GM18858 (cell line): ENCODE measurements around the gene CERS2.
A peak's percentile ranks its signal among the peaks of the same experiment; 100 is the strongest.
"Not testable (repeated sequence)": the region's sequence is repeated elsewhere in the genome, so short reads cannot be mapped to it uniquely, and the experiment has no call there.

Experiments
- ATAC-seq: cut with Tn5 transposase; IDR thresholded peaks from one replicate; pipeline ENCODE4 v1.9.1; 2021; ENCODE audit not compliant: unreplicated experiment

The CERS2 gene

DNA sequence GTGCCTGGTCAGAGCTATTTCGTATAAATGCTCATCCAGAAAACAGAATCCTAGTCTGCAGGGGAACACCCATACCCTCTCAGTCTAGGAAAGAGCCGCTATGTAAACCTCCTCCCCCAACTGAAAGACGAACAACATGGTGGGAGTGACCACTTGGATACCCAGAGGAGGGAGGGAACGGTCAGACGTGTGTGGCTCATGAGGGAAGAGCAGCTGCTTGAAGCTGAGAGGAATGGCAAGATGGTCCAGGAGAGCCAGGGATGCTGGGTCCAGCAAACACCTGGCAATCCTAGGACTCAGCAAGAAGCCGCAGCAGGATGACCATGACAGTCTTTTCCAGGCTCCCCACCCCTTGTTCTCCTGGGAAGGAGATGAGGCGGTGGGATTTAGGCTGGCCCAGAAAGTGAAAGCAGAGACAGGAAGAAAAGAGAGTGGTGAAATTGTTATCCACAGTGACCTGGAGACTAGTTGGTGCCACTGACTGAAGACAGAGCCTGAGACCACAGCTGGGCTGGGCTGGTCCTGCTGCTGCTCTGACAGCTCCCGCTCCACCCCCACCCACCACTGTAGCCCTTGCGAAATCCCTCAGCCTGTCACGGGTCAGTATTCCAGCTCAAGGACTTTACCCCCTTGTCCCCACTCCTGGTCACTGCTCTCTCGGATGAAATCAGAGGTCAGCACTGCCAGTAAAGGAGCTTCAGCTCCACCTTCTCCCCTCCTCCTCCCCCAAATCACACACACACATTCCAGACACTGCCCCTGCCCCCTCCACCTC lies 3.6 kb downstream of the CERS2 start:
- ATAC-seq: no peak

DNA sequence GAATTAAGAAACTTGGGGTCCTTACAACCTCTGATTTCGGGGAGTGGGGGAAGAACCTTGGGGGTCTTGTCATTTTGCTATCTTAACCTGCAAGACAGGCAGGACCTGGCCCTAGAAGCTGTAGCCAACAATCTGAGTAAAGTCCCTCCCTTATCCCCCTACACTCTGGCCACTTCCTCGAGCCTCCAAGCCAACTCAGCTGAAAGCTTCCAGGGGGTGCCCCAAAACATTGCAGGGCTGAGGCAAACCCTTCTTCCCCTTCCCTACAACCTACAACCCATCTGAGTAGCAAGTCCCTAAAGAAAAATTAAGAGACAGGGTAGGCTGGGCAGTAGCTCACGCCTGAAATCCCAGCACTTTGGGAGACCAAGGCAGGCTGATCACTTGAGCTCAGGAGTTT lies 5.0 kb downstream of the CERS2 start:
- ATAC-seq: no peak

DNA sequence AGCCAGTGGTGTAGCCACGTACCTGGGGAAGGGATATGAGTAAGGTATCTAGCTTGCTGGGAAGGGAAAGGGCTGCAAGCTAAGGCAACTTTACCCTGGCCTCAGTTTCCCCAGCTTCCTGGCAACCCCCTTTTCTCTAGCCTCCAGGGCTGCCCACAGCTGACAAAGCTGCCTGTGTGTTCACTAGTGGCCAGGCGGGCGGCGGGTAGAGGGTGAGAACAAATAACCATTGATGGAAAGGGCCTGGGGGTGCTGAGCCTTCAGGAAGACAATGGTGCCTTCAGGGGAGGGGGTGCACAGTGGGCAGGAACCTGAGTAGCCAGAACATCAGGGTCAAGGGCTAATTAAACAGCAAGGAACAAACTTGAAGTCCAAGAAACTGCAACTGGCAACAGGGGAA lies 6.1 kb downstream of the CERS2 start:
- no peak for ATAC-seq

DNA sequence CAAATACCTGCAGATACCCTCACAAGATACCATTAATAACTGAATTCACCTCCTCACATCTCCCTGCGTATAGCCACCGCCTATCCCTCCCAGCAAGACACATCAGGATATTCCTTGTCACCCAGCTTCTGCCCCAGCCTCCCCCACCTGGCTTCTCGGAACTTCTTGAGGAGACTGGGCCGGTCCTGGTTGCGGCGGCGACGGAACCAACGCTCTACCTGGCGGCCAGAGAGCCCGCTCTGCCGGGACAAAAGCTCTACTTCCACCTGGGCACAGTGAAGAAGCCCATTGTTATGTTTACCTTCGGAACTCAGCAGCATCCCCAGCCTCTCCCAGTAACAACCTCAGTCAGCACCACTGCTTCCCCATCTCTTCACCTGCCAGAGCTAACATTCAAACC lies 6.7 kb downstream of the CERS2 start:
- ATAC-seq: no peak

DNA sequence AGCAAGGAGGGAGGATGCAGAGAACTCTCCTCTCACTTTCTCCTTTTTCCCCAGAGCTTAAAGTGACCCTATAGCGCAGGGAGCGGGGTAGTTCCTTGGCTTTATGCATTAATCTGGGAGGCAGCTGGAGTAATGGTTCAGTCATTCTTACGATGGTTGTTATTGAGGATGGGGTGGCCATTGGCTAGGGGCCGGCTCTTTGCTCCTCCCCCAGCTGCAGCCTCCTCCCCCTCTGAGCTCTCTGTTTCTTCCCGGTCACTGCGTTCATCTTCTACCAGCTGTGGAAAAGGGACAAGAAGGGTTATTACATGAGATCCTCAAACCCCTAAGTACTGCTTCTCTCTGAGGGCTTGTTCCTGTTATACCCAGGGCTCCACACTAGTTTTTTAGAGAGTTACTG lies 8.6 kb downstream of the CERS2 start:
- ATAC-seq: no peak

DNA sequence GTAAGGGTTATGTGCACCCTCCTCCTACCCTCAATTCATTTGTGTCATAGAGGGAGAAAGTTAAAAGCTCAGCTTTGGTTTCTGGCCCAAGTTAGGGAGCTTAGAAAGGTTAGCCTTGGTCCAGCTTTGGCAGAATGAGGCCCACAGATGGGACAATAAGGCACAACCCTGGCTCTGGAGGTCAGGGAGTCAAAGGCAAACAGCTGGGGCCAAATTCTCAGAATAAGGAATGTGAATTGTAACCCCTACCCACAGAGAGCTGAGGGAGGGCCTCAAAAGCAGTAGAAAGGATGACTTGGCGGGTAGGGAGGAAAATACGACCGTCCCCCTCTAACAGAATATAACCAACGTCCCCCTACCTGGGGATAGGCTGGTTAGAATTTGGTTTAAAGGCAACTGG lies 9.0 kb downstream of the CERS2 start:
- ATAC-seq: no peak

DNA sequence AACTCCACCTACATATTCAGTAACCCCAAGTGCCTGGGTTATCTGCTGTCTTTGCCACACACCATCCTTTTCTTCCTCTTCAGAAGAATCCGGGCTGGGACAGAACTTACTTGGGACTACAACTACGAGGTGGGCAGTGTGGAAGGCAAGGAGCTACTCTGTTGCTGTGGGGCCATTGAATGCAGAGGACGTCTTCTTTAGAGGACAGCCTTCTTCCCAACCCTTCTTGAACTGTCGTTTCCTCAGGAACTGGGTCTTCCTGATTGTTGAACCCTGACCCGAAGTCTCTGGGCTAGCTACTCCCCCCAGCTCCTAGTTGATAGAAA lies 10.5 kb downstream of the CERS2 start:
- no peak for ATAC-seq

DNA sequence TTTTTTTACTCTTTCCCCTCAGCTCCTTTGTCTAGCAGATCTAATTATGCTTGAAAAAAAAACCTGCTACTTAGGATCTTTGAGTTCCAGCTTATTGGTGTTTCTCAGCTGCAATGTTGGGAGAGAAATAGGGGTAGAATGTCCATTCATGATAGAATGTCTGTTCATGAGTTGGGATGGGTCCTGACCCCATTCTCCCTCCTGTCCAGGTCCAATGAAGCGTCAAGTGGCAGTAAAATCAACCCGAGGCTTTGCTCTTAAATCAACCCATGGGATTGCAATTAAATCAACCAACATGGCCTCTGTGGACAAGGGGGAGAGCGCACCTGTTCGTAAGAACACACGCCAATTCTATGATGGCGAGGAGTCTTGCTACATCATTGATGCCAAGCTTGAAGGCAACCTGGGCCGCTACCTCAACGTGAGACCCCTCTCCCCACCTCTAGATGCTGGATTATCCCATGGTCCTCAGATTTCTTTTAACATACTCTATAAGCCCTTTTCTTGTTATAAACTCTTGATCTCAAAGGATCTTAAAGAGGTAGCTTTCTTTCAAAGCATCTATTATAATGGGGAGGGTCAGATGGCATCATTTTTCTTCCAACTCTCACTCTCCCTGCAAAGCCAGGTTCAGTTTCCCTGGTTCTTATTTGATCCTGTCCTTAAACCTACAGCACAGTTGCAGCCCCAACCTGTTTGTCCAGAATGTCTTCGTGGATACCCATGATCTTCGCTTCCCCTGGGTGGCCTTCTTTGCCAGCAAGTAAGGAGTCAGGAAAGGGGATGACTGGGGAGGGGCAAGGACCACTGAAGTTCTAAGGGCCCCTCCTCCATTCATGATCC lies 11.1 kb downstream of the CERS2 start:
- no peak for ATAC-seq

DNA sequence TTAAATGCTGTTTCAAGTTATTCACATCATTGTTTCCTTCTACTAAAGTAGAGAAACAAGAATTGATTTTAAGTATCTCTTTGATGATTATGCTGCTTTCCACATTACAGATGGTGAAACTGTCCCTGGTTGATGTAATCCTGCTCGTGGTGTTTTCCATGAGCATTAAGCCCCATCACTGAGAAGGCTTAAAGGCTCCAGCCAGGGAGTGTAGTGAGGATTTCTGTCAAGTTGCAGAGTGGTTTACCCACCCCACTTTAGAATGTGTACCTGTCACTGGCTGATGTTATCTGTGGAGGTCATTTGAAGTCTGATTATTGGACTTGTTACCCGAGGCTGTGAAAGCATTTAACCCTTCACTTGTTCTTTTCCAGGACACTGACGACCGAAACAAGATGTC lies 12.9 kb downstream of the CERS2 start:
- ATAC-seq: no peak

DNA sequence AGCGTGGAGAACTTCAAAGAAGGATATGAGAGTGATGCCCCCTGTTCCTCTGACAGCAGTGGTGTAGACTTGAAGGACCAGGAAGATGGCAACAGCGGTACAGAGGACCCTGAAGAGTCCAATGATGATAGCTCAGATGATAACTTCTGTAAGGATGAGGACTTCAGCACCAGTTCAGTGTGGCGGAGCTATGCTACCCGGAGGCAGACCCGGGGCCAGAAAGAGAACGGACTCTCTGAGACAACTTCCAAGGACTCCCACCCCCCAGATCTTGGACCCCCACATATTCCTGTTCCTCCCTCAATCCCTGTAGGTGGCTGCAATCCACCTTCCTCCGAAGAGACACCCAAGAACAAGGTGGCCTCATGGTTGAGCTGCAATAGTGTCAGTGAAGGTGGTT lies 14.0 kb downstream of the CERS2 start:
- ATAC-seq: no peak

DNA sequence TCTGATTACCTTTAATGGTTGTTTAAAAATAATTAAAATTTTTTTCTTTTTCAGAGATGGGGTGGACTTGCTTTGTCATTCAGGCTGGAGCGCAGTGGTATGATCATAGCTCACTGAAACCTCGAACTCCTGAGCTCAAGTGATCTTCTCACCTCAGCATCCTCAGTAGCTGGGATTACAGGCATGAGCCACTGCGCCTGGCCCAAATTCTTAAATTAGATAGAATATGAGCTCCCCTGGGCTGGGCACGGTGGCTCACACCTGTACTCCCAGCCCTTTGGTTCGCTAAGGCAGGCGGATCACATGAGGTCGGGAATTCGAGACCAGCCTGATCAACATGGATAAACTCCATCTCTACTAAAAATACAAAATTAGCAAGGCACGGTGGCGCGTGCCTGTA lies 17.0 kb downstream of the CERS2 start:
- no peak for ATAC-seq

DNA sequence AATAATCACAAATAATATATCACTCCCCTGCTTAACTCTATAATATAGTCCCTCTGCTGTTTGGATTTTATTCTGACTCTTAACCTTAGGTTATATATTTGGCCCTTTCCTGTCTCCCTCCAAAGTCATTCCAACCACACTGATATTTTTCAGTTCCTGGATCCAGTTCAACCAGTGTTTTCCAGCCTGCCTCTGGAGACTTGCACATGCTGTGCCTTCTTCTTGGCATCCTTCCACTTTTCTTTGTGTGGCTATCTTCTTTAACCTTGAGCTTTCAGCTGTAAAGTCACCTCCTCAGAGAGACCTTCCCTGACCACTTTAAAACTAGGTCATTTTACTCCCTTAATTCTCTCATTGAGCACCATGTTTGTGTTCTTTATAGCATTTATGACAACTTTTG lies 19.4 kb downstream of the CERS2 start:
- ATAC-seq: no peak

DNA sequence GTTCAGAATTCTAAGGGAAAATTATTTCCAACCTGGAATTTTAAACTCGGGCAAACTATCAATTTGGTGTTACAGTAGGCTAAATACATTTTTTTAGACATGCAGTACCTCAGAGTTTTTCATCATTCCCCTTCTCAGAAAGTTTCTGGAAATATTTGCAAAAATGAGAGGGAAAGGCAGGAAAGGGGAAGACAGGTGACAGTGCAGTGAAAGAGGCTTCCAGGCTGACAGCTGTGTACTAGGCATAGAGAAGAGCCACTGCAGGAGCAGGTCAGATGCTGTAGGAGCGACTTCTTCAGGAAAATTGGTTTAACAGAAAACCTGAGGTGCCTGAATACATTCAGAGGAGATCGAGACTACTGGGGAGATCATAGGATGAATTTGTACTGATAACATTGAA lies 19.9 kb downstream of the CERS2 start:
- ATAC-seq: no peak

DNA sequence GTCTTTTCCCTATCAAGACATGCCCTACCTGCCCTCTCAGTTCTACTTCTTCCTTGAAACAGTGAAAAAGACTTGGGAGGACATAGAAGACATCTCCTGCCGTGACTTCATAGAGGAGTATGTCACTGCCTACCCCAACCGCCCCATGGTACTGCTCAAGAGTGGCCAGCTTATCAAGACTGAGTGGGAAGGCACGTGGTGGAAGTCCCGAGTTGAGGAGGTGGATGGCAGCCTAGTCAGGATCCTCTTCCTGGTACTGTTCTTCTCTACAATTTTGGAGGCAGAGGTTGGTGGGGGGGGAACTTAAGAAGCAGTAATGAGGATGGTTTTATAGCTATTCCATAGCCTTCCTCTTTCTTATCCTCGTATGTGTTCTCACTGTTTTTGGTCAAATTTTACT lies 29.8 kb downstream of the CERS2 start:
- ATAC-seq: no peak

DNA sequence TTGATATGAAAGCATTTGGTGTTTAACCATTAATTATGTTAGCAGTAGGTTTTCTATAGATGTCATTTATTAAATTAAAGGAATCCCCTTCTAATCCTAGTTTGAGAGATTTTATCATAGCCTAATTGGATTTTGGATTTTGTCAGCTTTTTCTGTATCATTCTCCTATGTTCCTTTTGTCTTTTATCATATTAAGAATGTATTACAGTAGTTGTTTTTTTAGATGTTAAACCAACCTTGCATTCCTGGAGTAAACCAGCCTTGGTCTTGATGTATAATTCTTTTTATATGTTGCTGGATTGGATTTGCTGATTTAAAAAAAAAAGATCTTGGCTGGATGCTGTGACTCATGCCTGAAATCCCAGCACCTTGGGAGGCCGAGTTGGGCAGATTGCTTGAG lies 42.9 kb downstream of the CERS2 start:
- no peak for ATAC-seq

DNA sequence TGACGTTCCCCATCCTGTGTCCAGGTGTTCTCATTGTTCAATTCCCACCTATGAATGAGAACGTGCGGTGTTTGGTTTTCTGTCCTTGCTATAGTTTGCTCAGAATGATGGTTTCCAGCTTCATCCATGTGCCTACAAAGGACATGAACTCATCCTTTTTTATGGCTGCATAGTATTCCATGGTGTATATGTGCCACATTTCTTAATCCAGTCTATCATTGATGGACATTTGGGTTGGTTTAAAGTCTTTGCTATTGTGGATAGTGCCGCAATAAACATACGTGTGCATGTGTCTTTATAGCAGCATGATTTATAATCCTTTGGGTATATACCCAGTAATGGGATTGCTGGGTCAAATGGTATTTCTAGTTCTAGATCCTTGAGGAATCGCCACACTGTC lies 45.9 kb downstream of the CERS2 start:
- not testable (repeated sequence) for ATAC-seq

DNA sequence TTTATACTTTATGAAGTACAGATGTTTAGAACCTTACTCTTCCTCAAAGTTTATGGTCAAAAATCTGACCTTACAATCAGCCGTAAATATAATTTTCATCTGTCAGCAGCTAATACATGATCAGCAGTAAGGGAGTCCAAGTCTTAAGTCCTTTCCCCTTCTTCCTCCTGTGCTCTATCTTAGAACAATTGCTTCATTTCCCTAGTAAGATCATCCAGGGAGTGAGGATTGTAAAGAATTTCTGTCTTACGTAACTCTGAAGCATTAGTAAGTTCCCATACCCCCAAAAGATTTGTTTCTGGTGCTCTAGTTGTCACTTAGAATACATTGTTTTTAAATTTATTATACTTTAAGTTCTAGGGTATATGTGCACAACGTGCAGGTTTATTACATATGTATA lies 46.3 kb downstream of the CERS2 start:
- ATAC-seq: no peak

DNA sequence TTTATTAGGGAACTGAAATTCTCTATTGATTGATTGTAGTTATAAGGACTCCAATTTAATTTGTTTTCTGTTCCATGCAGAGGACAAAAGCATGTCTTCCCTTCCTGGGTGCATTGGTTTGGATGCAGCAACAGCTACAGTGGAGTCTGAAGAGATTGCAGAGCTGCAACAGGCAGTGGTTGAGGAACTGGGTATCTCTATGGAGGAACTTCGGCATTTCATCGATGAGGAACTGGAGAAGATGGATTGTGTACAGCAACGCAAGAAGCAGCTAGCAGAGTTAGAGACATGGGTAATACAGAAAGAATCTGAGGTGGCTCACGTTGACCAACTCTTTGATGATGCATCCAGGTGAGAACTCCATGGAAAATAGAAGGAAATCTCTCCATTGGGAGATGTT lies 47.0 kb downstream of the CERS2 start:
- no peak for ATAC-seq

DNA sequence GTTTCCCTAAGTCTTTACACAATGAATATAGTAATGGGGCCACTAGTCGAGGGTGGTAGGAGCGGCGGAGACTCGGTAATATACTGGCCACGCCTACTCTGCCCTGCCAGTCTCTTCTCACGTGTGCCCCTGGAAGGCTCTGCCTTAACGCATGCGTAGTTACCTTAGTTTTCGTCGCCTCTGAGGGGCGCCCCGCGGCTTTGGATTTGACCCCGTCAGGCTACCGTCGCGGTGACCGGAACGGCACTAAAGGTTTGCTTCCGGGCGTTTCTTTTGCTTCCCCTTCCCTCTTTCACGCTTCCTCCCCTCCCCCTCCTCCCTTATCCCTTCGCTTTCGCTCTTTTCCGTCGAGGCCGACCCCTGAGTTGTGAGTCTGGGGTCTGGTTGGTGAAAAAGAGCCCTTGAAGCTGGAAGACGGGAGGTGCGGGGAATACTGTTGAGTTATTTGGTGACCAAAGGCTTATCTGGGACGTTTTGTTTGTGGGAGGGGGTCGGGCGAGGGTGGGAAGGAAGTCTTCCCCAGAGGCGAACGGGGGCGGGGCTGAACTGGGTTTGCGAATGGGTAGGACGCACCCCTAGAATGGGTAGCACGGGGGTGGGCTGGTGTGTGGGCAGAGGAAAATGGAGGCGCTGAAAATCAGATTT lies 48.4 kb downstream of the CERS2 start, which contains the start of gene SETDB1:
TSS of gene SETDB1 (plus strand) at position 267 of the 645 bp plus-strand sequence. CDS start 1,352 bp downstream, outside the sequence.
- peak; percentile 62 for ATAC-seq

DNA sequence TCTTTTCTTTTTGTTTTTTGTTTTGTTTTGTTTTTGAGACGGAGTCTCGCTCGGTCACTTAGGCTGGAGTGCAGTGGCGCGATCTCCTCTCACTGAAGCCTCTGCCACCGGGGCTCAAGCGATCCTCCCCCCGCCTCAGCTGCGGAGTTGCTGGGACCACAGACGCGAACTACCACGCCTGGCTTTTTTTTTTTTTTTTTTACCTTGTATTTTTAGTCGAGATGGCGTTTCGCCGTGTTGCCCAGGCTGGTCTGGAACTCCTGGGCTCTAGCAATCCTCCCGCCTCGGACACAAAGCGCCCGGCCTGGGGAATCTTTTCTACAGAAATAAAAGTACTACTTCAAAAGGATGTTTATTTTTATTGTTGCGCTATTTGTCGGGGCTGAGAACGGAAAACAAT lies 49.6 kb downstream of the CERS2 start:
- ATAC-seq: no peak

DNA sequence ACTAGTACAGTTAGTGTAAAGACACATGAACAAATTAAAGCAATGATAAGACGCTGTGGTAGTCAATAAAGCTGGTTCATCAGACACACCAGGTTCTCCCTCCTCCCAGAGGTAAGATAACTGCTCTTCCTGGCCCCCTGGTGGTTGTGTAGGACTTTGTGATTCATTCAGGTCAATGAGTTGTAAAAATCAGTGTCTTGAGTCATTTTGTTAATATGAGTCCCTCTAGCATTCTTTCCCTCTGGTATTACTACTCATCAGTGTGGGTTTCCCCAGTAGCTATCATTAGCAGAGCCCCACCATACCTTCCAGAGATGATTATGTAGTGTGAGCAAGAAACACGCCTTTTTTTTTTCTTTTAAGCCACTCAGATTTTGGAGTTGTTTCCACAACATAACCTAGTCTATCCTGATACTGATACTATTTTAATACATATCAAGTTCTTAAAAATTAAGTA lies 52.1 kb downstream of the CERS2 start:
- ATAC-seq: peak; percentile 58

DNA sequence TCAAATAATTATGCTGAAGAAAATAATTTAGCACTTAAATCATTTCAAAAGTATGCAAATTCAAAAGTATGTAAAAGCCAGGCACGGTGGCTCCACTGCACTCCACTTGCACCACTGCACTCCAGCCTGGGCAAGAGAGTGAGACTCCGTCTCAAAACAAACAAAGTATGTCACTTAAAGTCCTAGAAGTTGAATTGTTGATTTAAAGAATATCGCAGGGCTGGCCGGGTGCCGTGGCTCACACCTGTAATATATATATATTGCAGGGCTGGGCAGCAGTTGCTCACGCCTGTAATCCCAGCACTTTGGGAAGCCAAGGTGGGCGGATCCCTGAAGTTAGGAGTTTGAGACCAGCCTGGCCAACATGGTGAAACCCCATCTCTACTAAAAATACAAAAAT lies 57.2 kb downstream of the CERS2 start:
- no peak for ATAC-seq
